Small intestine (tissue), 16 donors: ENCODE data around the gene SLC35C1. TPM values are rescaled to one million over a fixed set of nuclear protein-coding genes. Genes with fewer than 3 reads are reported as not detected.

Experiments used
- DNase-seq, 2 donors: peaks; one replicate each; pipeline versions ENCODE4 v3.0.0 to v3.0.0-alpha.2; 2013
- FAIRE-seq: peaks from 2 replicates; lab custom pipeline; 2012; peaks lifted over from hg19 to GRCh38; lab: Jason Lieb, UNC
- H3K27ac ChIP-seq, 3 donors: one replicate each; pipeline ENCODE4 v1.5.1; 2013; ENCODE audit warnings: low read length in 2 of 3, mild to moderate bottlenecking in 2 of 3, control low read depth in 1 of 3, inconsistent platforms in 1 of 3, low read depth in 1 of 3, moderate library complexity in 1 of 3
- H3K27me3 ChIP-seq, 3 donors: one replicate each; pipeline ENCODE4 v1.6.1; 2013; ENCODE audit warnings: low read length in 3 of 3, inconsistent platforms in 1 of 3; ENCODE audit not compliant: control insufficient read depth in 3 of 3, insufficient read depth in 3 of 3
- H3K36me3 ChIP-seq, 3 donors: one replicate each; pipeline ENCODE4 v1.6.1; 2013; ENCODE audit warnings: low read length in 3 of 3, inconsistent platforms in 1 of 3, low read depth in 1 of 3, mild to moderate bottlenecking in 1 of 3, moderate library complexity in 1 of 3; ENCODE audit not compliant: control insufficient read depth in 3 of 3, insufficient read depth in 2 of 3
- H3K4me1 ChIP-seq, 3 donors: one replicate each; pipeline ENCODE4 v1.6.1; 2013; ENCODE audit warnings: low read length in 2 of 3, inconsistent platforms in 1 of 3, low read depth in 1 of 3, mild to moderate bottlenecking in 1 of 3, moderate library complexity in 1 of 3; ENCODE audit not compliant: control insufficient read depth in 3 of 3, insufficient read depth in 2 of 3
- H3K4me3 ChIP-seq, 3 donors: one replicate each; pipeline ENCODE4 v1.5.1; 2013; ENCODE audit warnings: low read length in 3 of 3, control low read depth in 1 of 3, inconsistent platforms in 1 of 3, low read depth in 1 of 3, mild to moderate bottlenecking in 1 of 3, moderate library complexity in 1 of 3
- H3K9me3 ChIP-seq, 2 donors: one replicate each; pipeline ENCODE4 v1.6.1; 2013; ENCODE audit warnings: low read depth in 1 of 2, low read length in 1 of 2; ENCODE audit not compliant: control insufficient read depth in 2 of 2, insufficient read depth in 1 of 2
- WGBS, 3 donors: extraction: QIAGEN DNeasy Blood & Tissue Kit; methylation state at CpG; one replicate each; pipeline ENCODE4 v1.1.7; 2013; 5-methylcytosine and 5-hydroxymethylcytosine counted together
- long read RNA-seq, 10 donors: transcript quantifications; one replicate each; lab custom pipeline, GENCODE V29; 2026
- polyA plus RNA-seq, 4 donors: library from polyadenylated mRNA; stranded (reverse) in 3 of 4; unstranded in 1 of 4; fragments of 200-250 nt in 3 of 4; fragments of 120-200 nt in 1 of 4; gene quantifications; one replicate each; pipeline versions ENCODE4 v1.2.1 to v1.2.3, GENCODE V29; 2013
- donor health status: healthy with polysubstance abuse.
- donor health status: control.
- donor health status: control.
- donor health status: Bipolar disorder and iron deficiency.
- donor health status: healthy.

The SLC35C1 gene
- 10 to 100 TPM; 12.3 to 35.2 (median 23.4) TPM for polyA plus RNA-seq
- long read RNA-seq, donor 1, full-length matches to known transcripts = 15 of 15 reads
- long read RNA-seq, donor 1, partial matches to known transcripts = 0 of 15 reads
- long read RNA-seq, donor 1, other reads (novel, unspliced or antisense) = 0 of 15 reads
- long read RNA-seq, donor 2, full-length matches to known transcripts = 5 of 5 reads
- long read RNA-seq, donor 2, partial matches to known transcripts = 0 of 5 reads
- long read RNA-seq, donor 2, other reads (novel, unspliced or antisense) = 0 of 5 reads
- long read RNA-seq, donor 3, full-length matches to known transcripts = 2 of 2 reads
- long read RNA-seq, donor 3, partial matches to known transcripts = 0 of 2 reads
- long read RNA-seq, donor 3, other reads (novel, unspliced or antisense) = 0 of 2 reads
- long read RNA-seq, donor 4, full-length matches to known transcripts = 1 of 1 reads
- long read RNA-seq, donor 4, partial matches to known transcripts = 0 of 1 reads
- long read RNA-seq, donor 4, other reads (novel, unspliced or antisense) = 0 of 1 reads
- long read RNA-seq, donor 5, full-length matches to known transcripts = 1 of 1 reads
- long read RNA-seq, donor 5, partial matches to known transcripts = 0 of 1 reads
- long read RNA-seq, donor 5, other reads (novel, unspliced or antisense) = 0 of 1 reads
- long read RNA-seq, donor 6, full-length matches to known transcripts = 5 of 5 reads
- long read RNA-seq, donor 6, partial matches to known transcripts = 0 of 5 reads
- long read RNA-seq, donor 6, other reads (novel, unspliced or antisense) = 0 of 5 reads
- long read RNA-seq, donor 7 = 0 reads
- long read RNA-seq, donor 8, full-length matches to known transcripts = 1 of 1 reads
- long read RNA-seq, donor 8, partial matches to known transcripts = 0 of 1 reads
- long read RNA-seq, donor 8, other reads (novel, unspliced or antisense) = 0 of 1 reads
- long read RNA-seq, donor 9 = 0 reads
- long read RNA-seq, donor 10, full-length matches to known transcripts = 6 of 6 reads
- long read RNA-seq, donor 10, partial matches to known transcripts = 0 of 6 reads
- long read RNA-seq, donor 10, other reads (novel, unspliced or antisense) = 0 of 6 reads

- Histone ChIP-seq H3K36me3 (peaks cover 3 to 22% (median 14%) of the 10 kb centered on the region in 3 donors), H3K4me1 (peaks cover 12 to 26% (median 24%) of the 10 kb centered on the region in 3 donors), H3K27me3 (no peaks in the 10 kb centered on the region), H3K4me3 (peak within 1 kb of the TSS; percentile 62 to 96 (median 89)), H3K9me3 (no peaks in the 10 kb centered on the region), H3K27ac (peak within 1 kb of the TSS; percentile 89 to 99 (median 92))
- no peak for FAIRE-seq
- WGBS, 3 donors = 0 to 1% (median 0%) methylated on average over 20 to 49 of the region's 49 CpGs
- peak; percentile 97 to 98 for DNase-seq
These were observed at the start of gene SLC35C1 for GRCh38 chr11:45804761-45805304. Gene SLC35C1, plus strand, starts transcription at chr11:45805149. Its CDS starts 653 bp downstream, at chr11:45805802.

DNA sequence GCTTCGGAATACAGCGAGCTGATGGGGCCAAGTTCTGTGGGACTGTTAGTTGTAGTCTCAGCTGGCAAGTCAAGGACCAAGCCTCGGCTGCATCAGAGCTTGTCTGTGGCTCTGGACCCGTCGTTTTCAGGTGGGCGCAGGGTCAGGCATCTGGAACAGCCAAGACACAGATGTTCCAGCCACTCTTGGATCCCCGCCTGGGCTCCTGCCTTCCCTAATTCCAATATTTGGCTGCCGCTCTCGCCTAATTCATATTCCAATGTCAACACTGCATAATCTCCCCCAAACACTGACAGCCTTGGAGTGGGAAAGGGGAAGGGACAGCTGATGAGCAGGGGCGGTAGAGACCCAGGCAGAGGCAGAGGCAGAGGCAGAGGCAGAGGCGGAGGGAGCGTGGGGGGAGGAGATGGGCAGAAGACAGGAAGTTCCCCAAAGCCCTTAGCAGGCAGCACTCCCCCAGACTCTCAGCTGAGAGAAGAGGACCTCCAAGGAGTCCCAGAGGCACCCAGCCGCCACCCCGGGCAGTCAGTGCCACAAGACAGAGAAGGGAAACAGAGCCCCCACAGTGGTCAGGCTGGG lies 49.6 kb upstream of the SLC35C1 start:
- no peaks in the 10 kb centered on the region for H3K9me3 ChIP-seq
- 45 to 57% (median 52%) methylated on average over 13 to 14 of the region's 14 CpGs for WGBS, 3 donors
- no peak for FAIRE-seq
- no peak overlapping the region for H3K4me3 ChIP-seq
- no peak overlapping the region for H3K27ac ChIP-seq
- no peaks in the 10 kb centered on the region for H3K36me3 ChIP-seq
- H3K27me3 ChIP-seq = peaks cover 0 to 11% (median 0%) of the 10 kb centered on the region in 3 donors
- DNase-seq = no peak
- no peaks in the 10 kb centered on the region for H3K4me1 ChIP-seq

DNA sequence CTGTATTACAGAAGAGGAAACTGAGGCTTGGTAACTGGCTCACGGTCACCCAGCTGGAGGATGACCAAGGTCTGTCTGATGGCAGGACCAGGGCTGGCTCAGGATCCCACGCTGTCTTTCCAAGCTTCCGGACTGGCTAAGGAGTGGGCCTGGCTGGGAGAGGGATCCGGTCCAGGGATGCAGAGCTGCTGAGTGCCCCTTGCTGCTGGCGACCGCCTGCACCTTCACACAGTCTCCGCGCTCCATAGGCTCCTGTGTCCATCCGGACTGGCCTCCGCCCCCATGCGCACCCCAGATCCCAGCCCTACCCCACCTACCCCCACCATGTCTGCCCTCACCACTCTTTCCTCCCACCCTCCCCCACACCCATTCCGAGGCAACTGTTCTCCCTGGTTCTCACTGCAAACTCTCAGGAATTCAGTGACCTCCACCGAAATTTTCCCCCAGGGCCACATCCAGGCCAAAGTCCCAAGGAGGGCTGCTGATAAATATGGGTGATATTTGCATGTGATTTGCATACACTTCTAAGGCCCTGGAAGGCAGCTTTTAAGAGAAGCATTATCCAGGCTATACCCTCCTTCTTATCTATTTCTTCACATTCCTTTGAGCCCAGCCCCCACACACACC lies 48.5 kb upstream of the SLC35C1 start:
- Histone ChIP-seq H3K4me1 (no peaks in the 10 kb centered on the region), H3K36me3 (no peaks in the 10 kb centered on the region), H3K9me3 (no peaks in the 10 kb centered on the region), H3K27ac (no peak overlapping the region), H3K4me3 (no peak overlapping the region), H3K27me3 (peaks cover 0 to 5% (median 0%) of the 10 kb centered on the region in 3 donors)
- WGBS, 3 donors = 64 to 71% (median 70%) methylated on average over 10 to 13 of the region's 13 CpGs
- FAIRE-seq (no peak), DNase-seq (no peak)

GRCh38 chr11:45757672-45758071 lies 47.3 kb upstream of the SLC35C1 start:
- FAIRE-seq (no peak), DNase-seq (no peak)
- Histone ChIP-seq H3K36me3 (no peaks in the 10 kb centered on the region), H3K4me1 (no peaks in the 10 kb centered on the region), H3K27ac (no peak overlapping the region), H3K4me3 (no peak overlapping the region), H3K9me3 (no peaks in the 10 kb centered on the region), H3K27me3 (peaks cover 0 to 5% (median 0%) of the 10 kb centered on the region in 3 donors)
- WGBS, 3 donors = 66 to 82% (median 79%) methylated on average over 7 of the region's 7 CpGs

DNA sequence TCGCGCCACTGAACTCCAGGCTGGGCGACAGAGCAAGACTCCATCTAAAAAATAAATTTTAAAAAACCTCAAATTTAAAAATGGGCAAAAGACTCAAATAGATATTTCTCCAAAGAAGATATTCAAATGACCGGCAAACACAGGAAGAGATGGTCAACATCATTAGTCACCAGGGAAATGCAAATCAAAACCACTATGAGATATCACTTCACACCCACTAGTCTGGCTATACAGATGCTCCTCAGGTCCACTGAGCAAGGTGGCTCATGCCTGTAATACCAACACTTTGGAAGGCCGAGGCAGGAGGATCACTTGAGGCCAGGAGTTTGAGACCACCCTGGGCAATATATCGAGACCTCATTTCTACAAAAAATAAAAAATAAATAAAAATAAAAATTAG lies 43.3 kb upstream of the SLC35C1 start:
- H3K4me1 ChIP-seq = no peaks in the 10 kb centered on the region
- peaks cover 0 to 5% (median 0%) of the 10 kb centered on the region in 3 donors for H3K27me3 ChIP-seq
- no peaks in the 10 kb centered on the region for H3K36me3 ChIP-seq
- H3K9me3 ChIP-seq = no peaks in the 10 kb centered on the region
- DNase-seq = no peak
- H3K27ac ChIP-seq = no peak overlapping the region
- H3K4me3 ChIP-seq = no peak overlapping the region
- no peak for FAIRE-seq
- 81 to 88% (median 87%) methylated on average over 6 of the region's 6 CpGs for WGBS, 3 donors

DNA sequence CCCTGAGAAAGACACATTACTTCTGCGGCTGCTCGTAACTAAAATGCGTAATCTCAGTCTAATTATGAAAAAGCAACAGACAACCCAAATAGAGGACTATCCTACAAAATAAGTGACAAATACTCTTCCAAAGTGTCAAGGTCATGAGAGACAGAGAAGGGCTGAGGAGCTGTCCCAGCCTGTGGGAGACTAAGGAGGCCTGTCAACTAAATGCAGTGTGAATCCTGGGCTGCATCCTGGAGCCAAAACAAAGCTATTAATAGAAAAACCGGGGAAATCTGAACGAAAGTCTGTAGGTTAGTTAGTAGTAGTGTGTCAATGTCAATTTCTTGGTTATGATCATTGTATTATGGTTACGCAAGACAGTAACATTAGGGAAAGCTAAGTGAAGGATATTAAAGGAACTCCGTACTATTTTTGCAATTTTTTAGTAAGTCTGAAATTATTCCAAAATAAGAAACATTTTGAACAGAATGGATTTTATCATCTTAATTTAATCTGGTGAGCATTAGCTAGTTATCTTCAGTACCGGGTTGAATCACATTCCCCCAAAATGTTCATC lies 39.8 kb upstream of the SLC35C1 start:
- no peak overlapping the region for H3K4me3 ChIP-seq
- WGBS, 3 donors = 76 to 82% (median 81%) methylated on average over 8 of the region's 8 CpGs
- H3K9me3 ChIP-seq = no peaks in the 10 kb centered on the region
- H3K27ac ChIP-seq = no peak overlapping the region
- H3K27me3 ChIP-seq = peaks cover 0 to 16% (median 0%) of the 10 kb centered on the region in 3 donors
- FAIRE-seq = no peak
- DNase-seq = no peak
- H3K4me1 ChIP-seq = no peaks in the 10 kb centered on the region
- no peaks in the 10 kb centered on the region for H3K36me3 ChIP-seq

GRCh38 chr11:45765836-45766235 lies 39.1 kb upstream of the SLC35C1 start:
- Histone ChIP-seq H3K4me3 (no peak overlapping the region), H3K36me3 (no peaks in the 10 kb centered on the region), H3K27me3 (peaks cover 0 to 16% (median 0%) of the 10 kb centered on the region in 3 donors), H3K4me1 (no peaks in the 10 kb centered on the region), H3K9me3 (no peaks in the 10 kb centered on the region), H3K27ac (no peak overlapping the region)
- 76 to 88% (median 79%) methylated on average over 4 of the region's 4 CpGs for WGBS, 3 donors
- DNase-seq (no peak), FAIRE-seq (no peak)
